Posterior cingulate gyrus (tissue), 11 donors: ENCODE measurements around the gene PLA2G2F.

Experiments used
- DNase-seq, 10 donors: peaks; one replicate each; pipeline versions ENCODE4 v3.0.0 to v3.0.0-alpha.2; 2020 to 2021; ENCODE audit warnings: mixed read lengths in 3 of 10
- intact Hi-C: fragments of 100-400 bp; cut with DNase I; formaldehyde crosslinking; loops from one replicate; pipeline ENCODE4 v1.15.1; 2023

Gene PLA2G2F

GRCh38 chr1:20185834-20186782 is 47.0 kb downstream of the PLA2G2F start, which contains the start of the genes PLA2G2C and UBXN10:
PLA2G2C (minus strand) TSS chr1:20186518; CDS start chr1:20177363, 9,155 bp downstream.
UBXN10 (plus strand) TSS chr1:20186096; CDS start chr1:20190562, 4,466 bp downstream.
- peak in 9 of 10 donors; percentile 28 to 94 (median 67) for DNase-seq

GRCh38 chr1:20187103-20187812 is 48.1 kb downstream of the PLA2G2F start:
- intact Hi-C loops: no loop called here
- DNase-seq: peak in 7 of 10 donors; percentile 29 to 89 (median 58)

More at GRCh38 chr1:20185834-20186782, 47.0 kb downstream of the PLA2G2F start, which contains the start of the genes PLA2G2C and UBXN10:
- intact Hi-C loops: no loop called here

GRCh38 chr1:20187813-20188454 is 48.8 kb downstream of the PLA2G2F start:
- intact Hi-C loops: no loop called here
- peak in 2 of 10 donors; percentile 35 to 42 for DNase-seq

- peak in 1 of 10 donors; percentile 4 for DNase-seq
Measured at GRCh38 chr1:20188455-20188817, 49.3 kb downstream of the PLA2G2F start.

GRCh38 chr1:20189664-20190063 is 50.5 kb downstream of the PLA2G2F start:
- intact Hi-C loops: no loop called here
- DNase-seq: peak in 2 of 10 donors; percentile 68 to 78

More at GRCh38 chr1:20188455-20188817, 49.3 kb downstream of the PLA2G2F start:
- intact Hi-C loops: no loop called here

- DNase-seq: peak in 3 of 10 donors; percentile 43 to 89 (median 51)
- intact Hi-C loops: no loop called here
Measured at GRCh38 chr1:20190256-20191160, 51.4 kb downstream of the PLA2G2F start.

- intact Hi-C loops: no loop called here
- peak in 1 of 10 donors; percentile 69 for DNase-seq
Measured at GRCh38 chr1:20191266-20191825, 52.2 kb downstream of the PLA2G2F start.

GRCh38 chr1:20192364-20192763 is 53.2 kb downstream of the PLA2G2F start:
- intact Hi-C loops: no loop called here

GRCh38 chr1:20192871-20193411 is 53.8 kb downstream of the PLA2G2F start:
- peak in 1 of 10 donors; percentile 11 for DNase-seq
- intact Hi-C loops: no loop called here

More at GRCh38 chr1:20192364-20192763, 53.2 kb downstream of the PLA2G2F start:
- DNase-seq: peak in 1 of 10 donors; percentile 57

GRCh38 chr1:20194224-20194623 is 55.1 kb downstream of the PLA2G2F start:
- DNase-seq: peak in 1 of 10 donors; percentile 88
- intact Hi-C loops: loop anchor here (2.0 kb wide), 1 partner anchor 275 kb away; no protein-coding TSS in a partner anchor

GRCh38 chr1:20194757-20195461 is 55.8 kb downstream of the PLA2G2F start:
- intact Hi-C loops: loop anchor here (2.0 kb wide), 1 partner anchor 276 kb away; no protein-coding TSS in a partner anchor
- DNase-seq: peak in 8 of 10 donors; percentile 55 to 94 (median 66)

- DNase-seq: no peak
- intact Hi-C loops: loop anchor here (2.0 kb wide), 1 partner anchor 277 kb away; no protein-coding TSS in a partner anchor
Measured at GRCh38 chr1:20195462-20195780, 56.3 kb downstream of the PLA2G2F start.

- DNase-seq: no peak
- intact Hi-C loops: no loop called here
Measured at GRCh38 chr1:20197329-20197791, 58.2 kb downstream of the PLA2G2F start.

- DNase-seq: no peak
- intact Hi-C loops: no loop called here
Measured at GRCh38 chr1:20198296-20198695, 59.2 kb downstream of the PLA2G2F start.

- no peak for DNase-seq
- intact Hi-C loops: no loop called here
Measured at GRCh38 chr1:20198918-20199317, 59.8 kb downstream of the PLA2G2F start.

GRCh38 chr1:20199403-20199802 is 60.3 kb downstream of the PLA2G2F start:
- intact Hi-C loops: no loop called here
- DNase-seq: no peak

- no peak for DNase-seq
- intact Hi-C loops: no loop called here
Measured at GRCh38 chr1:20199840-20200239, 60.7 kb downstream of the PLA2G2F start.
